ENCODE data around the gene CYP26A1.
A peak's percentile ranks its signal among the peaks of the same experiment; 100 is the strongest.

The CYP26A1 gene

DNA sequence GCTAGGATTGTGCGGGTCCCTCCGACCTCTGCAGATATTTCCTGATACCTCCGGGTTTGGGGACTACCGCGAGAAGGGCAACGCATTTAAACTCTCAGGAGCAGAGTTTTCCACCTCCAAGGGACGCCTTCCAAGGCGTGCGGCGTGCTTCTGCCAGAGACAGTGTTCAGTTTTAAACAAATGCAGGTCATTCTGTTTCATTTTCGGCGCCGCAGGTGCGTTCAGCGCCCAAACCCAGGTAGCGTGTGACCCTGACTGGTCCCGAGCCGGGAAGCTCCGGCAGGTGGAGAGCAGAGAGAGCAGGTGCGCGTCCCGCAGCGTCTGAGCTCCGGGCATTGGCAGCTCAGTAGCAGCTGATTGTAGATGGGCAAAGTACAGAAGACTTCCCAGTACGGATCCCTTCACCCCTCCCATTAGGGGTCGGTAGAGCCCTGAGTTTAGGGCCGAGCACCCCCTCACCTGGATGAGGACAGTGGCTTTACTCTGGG, 1.4 kb upstream of the CYP26A1 start:
- Histone ChIP-seq H3K9me3 (ENCODE audit: insufficient read depth, low read depth, low read length) (peaks cover 2% of the 10 kb centered on the region), H2AFZ (ENCODE audit: insufficient read depth, low read length, poor library complexity) (no peak overlapping the region), H3K27me3 (ENCODE audit: insufficient read depth, low read length) (peaks cover 65% of the 10 kb centered on the region), H3K14ac (ENCODE audit: low read length) (no peak overlapping the region), H2AK5ac (ENCODE audit: low read length) (no peak overlapping the region), H3K4me2 (ENCODE audit: low read length) (peak overlapping the region; percentile 84), H3K27ac (ENCODE audit: low read depth, low read length) (no peak overlapping the region), H2BK12ac (ENCODE audit: low read length) (no peak overlapping the region), H4K91ac (ENCODE audit: low read depth, low read length) (no peak overlapping the region), H3K18ac (ENCODE audit: low read length) (no peak overlapping the region), H3K4me1 (ENCODE audit: control insufficient read depth in 1 of 2, insufficient read depth in 2 of 2, low read length in 2 of 2) (peaks cover 25 to 41% of the 10 kb centered on the region in 2 experiments), H3K79me1 (ENCODE audit: low read length) (peaks cover 12% of the 10 kb centered on the region), H2BK5ac (ENCODE audit: low read depth, low read length, poor library complexity) (no peak overlapping the region), H4K8ac (ENCODE audit: low read depth, low read length) (no peak overlapping the region), H3K9ac (ENCODE audit: low read length) (no peak overlapping the region), H3K36me3 (ENCODE audit: control insufficient read depth in 1 of 2, insufficient read depth in 2 of 2, low read length in 2 of 2) (no peaks in the 10 kb centered on the region), H3K4ac (ENCODE audit: low read depth, low read length) (no peak overlapping the region), H3K23ac (ENCODE audit: low read length) (no peak overlapping the region), H2BK120ac (ENCODE audit: insufficient read depth, low read length, poor library complexity) (no peak overlapping the region), H3K79me2 (ENCODE audit: control insufficient read depth, insufficient read depth, low read length, poor library complexity) (peaks cover 5% of the 10 kb centered on the region), H4K12ac (ENCODE audit: low read depth, low read length) (no peak overlapping the region), H3K4me3 (ENCODE audit: low read depth, low read length) (peak overlapping the region; percentile 27)
- WGBS (ENCODE audit: extremely low coverage, insufficient coverage, insufficient read length) = no CpG with 5 or more reads among the region's 27 CpGs
- peak; percentile 50 to 64 for DNase-seq

DNA sequence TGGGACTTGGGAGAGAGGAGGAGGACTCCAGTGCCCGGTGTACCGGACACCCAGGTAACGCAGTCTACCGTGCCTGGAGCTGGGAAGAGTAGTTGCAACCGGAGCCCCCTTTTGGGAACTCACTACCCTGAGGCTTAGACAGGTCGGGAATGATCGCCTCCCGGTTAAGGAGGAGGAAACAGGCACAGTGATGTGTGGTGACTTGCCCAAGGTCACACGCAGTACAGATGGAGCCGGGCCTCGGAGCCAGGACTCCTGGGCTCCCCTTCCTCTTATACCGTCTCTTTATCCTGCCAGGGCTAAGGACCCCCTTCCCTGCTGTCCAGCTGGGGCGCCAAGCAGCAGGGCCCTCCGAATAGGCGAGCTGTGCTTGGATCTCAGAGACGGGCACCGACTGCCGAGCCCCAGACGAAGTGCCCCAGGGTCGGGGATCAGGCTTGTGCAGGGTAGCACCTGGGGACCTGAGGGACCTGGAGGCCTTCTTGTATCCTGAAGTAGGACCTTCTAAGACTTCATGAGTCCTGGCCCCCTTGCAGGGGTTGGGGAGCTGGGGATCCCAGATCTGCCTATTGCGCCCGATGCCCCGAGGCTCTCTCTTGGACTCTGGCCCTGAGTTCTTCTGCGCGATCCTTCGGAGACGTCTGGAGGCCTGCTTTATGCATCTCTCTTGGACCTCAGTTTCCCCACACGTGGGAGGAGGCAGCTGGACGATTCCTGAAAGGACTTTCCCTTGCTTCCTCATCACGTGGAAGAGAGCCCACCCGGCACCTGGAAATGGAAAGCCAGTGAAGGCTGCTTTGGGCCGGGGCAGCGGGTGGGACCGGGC, 767 bp upstream of the CYP26A1 start:
- no peak overlapping the region for H2BK120ac ChIP-seq (ENCODE audit: insufficient read depth, low read length, poor library complexity)
- H3K36me3 ChIP-seq (ENCODE audit: control insufficient read depth in 1 of 2, insufficient read depth in 2 of 2, low read length in 2 of 2) = no peaks in the 10 kb centered on the region
- no peak for DNase-seq
- peaks cover 59% of the 10 kb centered on the region for H3K27me3 ChIP-seq (ENCODE audit: insufficient read depth, low read length)
- H4K8ac ChIP-seq (ENCODE audit: low read depth, low read length) = no peak overlapping the region
- H3K4ac ChIP-seq (ENCODE audit: low read depth, low read length) = no peak overlapping the region
- WGBS (ENCODE audit: extremely low coverage, insufficient coverage, insufficient read length) = no CpG with 5 or more reads among the region's 34 CpGs
- H2AK5ac ChIP-seq (ENCODE audit: low read length) = no peak overlapping the region
- peaks cover 25 to 41% of the 10 kb centered on the region in 2 experiments for H3K4me1 ChIP-seq (ENCODE audit: control insufficient read depth in 1 of 2, insufficient read depth in 2 of 2, low read length in 2 of 2)
- peaks cover 12% of the 10 kb centered on the region for H3K79me1 ChIP-seq (ENCODE audit: low read length)
- H4K12ac ChIP-seq (ENCODE audit: low read depth, low read length) = no peak overlapping the region
- peaks cover 5% of the 10 kb centered on the region for H3K79me2 ChIP-seq (ENCODE audit: control insufficient read depth, insufficient read depth, low read length, poor library complexity)
- H3K18ac ChIP-seq (ENCODE audit: low read length) = no peak overlapping the region
- H3K27ac ChIP-seq (ENCODE audit: low read depth, low read length) = no peak overlapping the region
- H3K9ac ChIP-seq (ENCODE audit: low read length) = no peak overlapping the region
- H2AFZ ChIP-seq (ENCODE audit: insufficient read depth, low read length, poor library complexity) = no peak overlapping the region
- no peak overlapping the region for H4K91ac ChIP-seq (ENCODE audit: low read depth, low read length)
- no peak overlapping the region for H3K23ac ChIP-seq (ENCODE audit: low read length)
- H3K4me2 ChIP-seq (ENCODE audit: low read length) = peak overlapping the region; percentile 93
- peaks cover 2% of the 10 kb centered on the region for H3K9me3 ChIP-seq (ENCODE audit: insufficient read depth, low read depth, low read length)
- no peak overlapping the region for H2BK12ac ChIP-seq (ENCODE audit: low read length)
- H3K14ac ChIP-seq (ENCODE audit: low read length) = no peak overlapping the region
- no peak overlapping the region for H2BK5ac ChIP-seq (ENCODE audit: low read depth, low read length, poor library complexity)
- H3K4me3 ChIP-seq (ENCODE audit: low read depth, low read length) = peak overlapping the region; percentile 69

DNA sequence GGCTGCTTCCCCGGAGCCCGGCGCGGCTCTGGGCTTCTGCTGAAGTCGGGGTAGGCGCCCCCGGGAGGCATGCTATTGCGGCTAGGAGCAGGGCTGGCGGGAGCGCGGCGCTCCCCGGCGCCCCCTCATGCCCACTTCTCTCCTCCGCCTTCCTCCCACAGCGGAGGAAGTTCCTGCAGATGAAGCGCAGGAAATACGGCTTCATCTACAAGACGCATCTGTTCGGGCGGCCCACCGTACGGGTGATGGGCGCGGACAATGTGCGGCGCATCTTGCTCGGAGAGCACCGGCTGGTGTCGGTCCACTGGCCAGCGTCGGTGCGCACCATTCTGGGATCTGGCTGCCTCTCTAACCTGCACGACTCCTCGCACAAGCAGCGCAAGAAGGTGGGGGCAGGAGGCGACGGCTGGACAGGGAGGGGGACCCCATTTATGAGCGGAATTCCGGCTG, 479 bp downstream of the CYP26A1 start:
- Histone ChIP-seq H4K91ac (ENCODE audit: low read depth, low read length) (no peak overlapping the region), H3K27me3 (ENCODE audit: insufficient read depth, low read length) (peaks cover 46% of the 10 kb centered on the region), H3K18ac (ENCODE audit: low read length) (peak overlapping the region; percentile 56), H2AFZ (ENCODE audit: insufficient read depth, low read length, poor library complexity) (peak overlapping the region; percentile 62), H3K27ac (ENCODE audit: low read depth, low read length) (no peak overlapping the region), H3K4ac (ENCODE audit: low read depth, low read length) (peak overlapping the region; percentile 20), H2BK120ac (ENCODE audit: insufficient read depth, low read length, poor library complexity) (peak overlapping the region; percentile 18), H4K12ac (ENCODE audit: low read depth, low read length) (no peak overlapping the region), H3K9me3 (ENCODE audit: insufficient read depth, low read depth, low read length) (peaks cover 2% of the 10 kb centered on the region), H3K14ac (ENCODE audit: low read length) (peak overlapping the region; percentile 42), H2BK5ac (ENCODE audit: low read depth, low read length, poor library complexity) (no peak overlapping the region), H3K79me2 (ENCODE audit: control insufficient read depth, insufficient read depth, low read length, poor library complexity) (peaks cover 5% of the 10 kb centered on the region), H2AK5ac (ENCODE audit: low read length) (no peak overlapping the region), H2BK12ac (ENCODE audit: low read length) (no peak overlapping the region), H3K4me1 (ENCODE audit: control insufficient read depth in 1 of 2, insufficient read depth in 2 of 2, low read length in 2 of 2) (peaks cover 25 to 37% of the 10 kb centered on the region in 2 experiments), H3K9ac (ENCODE audit: low read length) (peak overlapping the region; percentile 6), H3K4me3 (ENCODE audit: low read depth, low read length) (peak overlapping the region; percentile 69), H3K79me1 (ENCODE audit: low read length) (peaks cover 12% of the 10 kb centered on the region), H3K36me3 (ENCODE audit: control insufficient read depth in 1 of 2, insufficient read depth in 2 of 2, low read length in 2 of 2) (no peaks in the 10 kb centered on the region), H3K4me2 (ENCODE audit: low read length) (peak overlapping the region; percentile 93), H3K23ac (ENCODE audit: low read length) (no peak overlapping the region), H4K8ac (ENCODE audit: low read depth, low read length) (peak overlapping the region; percentile 47)
- WGBS (ENCODE audit: extremely low coverage, insufficient coverage, insufficient read length) = no CpG with 5 or more reads among the region's 40 CpGs
- no peak for DNase-seq

DNA sequence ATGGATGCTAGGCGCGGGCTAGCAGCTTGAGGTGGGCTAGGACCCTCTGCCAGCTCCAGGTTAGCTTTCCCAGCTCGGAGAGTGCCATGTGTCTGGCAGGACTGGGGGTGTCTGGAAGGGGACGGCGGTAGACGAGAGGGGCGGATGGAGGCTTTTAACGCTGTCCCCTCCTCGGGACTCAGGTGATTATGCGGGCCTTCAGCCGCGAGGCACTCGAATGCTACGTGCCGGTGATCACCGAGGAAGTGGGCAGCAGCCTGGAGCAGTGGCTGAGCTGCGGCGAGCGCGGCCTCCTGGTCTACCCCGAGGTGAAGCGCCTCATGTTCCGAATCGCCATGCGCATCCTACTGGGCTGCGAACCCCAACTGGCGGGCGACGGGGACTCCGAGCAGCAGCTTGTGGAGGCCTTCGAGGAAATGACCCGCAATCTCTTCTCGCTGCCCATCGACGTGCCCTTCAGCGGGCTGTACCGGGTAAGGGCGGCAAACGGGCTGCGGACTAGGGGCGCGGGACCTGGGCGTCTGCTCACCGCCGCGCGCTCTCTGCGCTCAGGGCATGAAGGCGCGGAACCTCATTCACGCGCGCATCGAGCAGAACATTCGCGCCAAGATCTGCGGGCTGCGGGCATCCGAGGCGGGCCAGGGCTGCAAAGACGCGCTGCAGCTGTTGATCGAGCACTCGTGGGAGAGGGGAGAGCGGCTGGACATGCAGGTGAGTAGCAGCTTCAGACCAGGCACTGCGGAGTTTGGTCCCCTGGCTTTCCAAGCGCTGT, 1.1 kb downstream of the CYP26A1 start:
- Histone ChIP-seq H3K14ac (ENCODE audit: low read length) (peak overlapping the region; percentile 42), H3K23ac (ENCODE audit: low read length) (no peak overlapping the region), H3K9ac (ENCODE audit: low read length) (peak overlapping the region; percentile 6), H3K79me1 (ENCODE audit: low read length) (peaks cover 13% of the 10 kb centered on the region), H3K18ac (ENCODE audit: low read length) (peak overlapping the region; percentile 56), H2BK5ac (ENCODE audit: low read depth, low read length, poor library complexity) (no peak overlapping the region), H3K4me2 (ENCODE audit: low read length) (peak overlapping the region; percentile 93), H3K27me3 (ENCODE audit: insufficient read depth, low read length) (peaks cover 41% of the 10 kb centered on the region), H4K91ac (ENCODE audit: low read depth, low read length) (no peak overlapping the region), H3K79me2 (ENCODE audit: control insufficient read depth, insufficient read depth, low read length, poor library complexity) (peaks cover 5% of the 10 kb centered on the region), H3K9me3 (ENCODE audit: insufficient read depth, low read depth, low read length) (peaks cover 2% of the 10 kb centered on the region), H2BK120ac (ENCODE audit: insufficient read depth, low read length, poor library complexity) (peak overlapping the region; percentile 18), H3K4me3 (ENCODE audit: low read depth, low read length) (peak overlapping the region; percentile 69), H2AFZ (ENCODE audit: insufficient read depth, low read length, poor library complexity) (peak overlapping the region; percentile 62), H4K8ac (ENCODE audit: low read depth, low read length) (peak overlapping the region; percentile 47), H4K12ac (ENCODE audit: low read depth, low read length) (no peak overlapping the region), H2BK12ac (ENCODE audit: low read length) (no peak overlapping the region), H3K36me3 (ENCODE audit: control insufficient read depth in 1 of 2, insufficient read depth in 2 of 2, low read length in 2 of 2) (no peaks in the 10 kb centered on the region), H2AK5ac (ENCODE audit: low read length) (no peak overlapping the region), H3K4ac (ENCODE audit: low read depth, low read length) (peak overlapping the region; percentile 20), H3K4me1 (ENCODE audit: control insufficient read depth in 1 of 2, insufficient read depth in 2 of 2, low read length in 2 of 2) (peaks cover 25 to 37% of the 10 kb centered on the region in 2 experiments), H3K27ac (ENCODE audit: low read depth, low read length) (no peak overlapping the region)
- no CpG with 5 or more reads among the region's 67 CpGs for WGBS (ENCODE audit: extremely low coverage, insufficient coverage, insufficient read length)
- DNase-seq = peak; percentile 38 to 72

Measured in trophoblast cell (in vitro differentiated cells and primary cell).